Lower leg skin (tissue), 3 donors: Measurements from ENCODE around the gene CHD6.

Experiments
- POLR2A ChIP-seq, 2 donors: fragments of 450-650 bp; IDR thresholded peaks; one replicate each; pipeline ENCODE4 v1.6.1; 2016 to 2017; ENCODE audit warnings: antibody characterized with exemption in 2 of 2, mild to moderate bottlenecking in 1 of 2, moderate library complexity in 1 of 2
- TF ChIP-seq, protein P1 (sequence below), 3 donors: fragments of 450-650 bp; IDR thresholded peaks; one replicate each; pipeline ENCODE4 v1.5.1; 2016; ENCODE audit warnings: antibody characterized with exemption in 3 of 3, mild to moderate bottlenecking in 3 of 3, moderate library complexity in 2 of 3

DNA sequence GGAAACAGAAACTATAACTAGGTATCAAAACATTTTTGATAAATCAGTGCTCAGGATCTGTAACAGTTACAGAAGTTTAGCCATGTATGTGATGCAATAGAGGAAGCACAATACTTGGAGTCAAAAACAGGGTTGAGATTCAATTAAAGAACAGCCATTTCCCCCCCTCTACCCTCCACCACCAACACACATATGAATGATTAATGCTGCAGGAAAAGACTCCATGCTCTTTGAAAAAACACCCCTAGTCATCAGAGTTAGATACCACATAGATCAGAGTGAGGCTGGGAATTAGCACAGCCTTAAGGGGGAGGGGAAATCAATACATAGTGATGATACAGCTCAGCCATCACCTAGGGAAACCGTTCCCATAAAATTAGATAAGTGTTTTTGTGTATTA lies 142.7 kb downstream of the CHD6 start:
- TF ChIP-seq, protein P1, sequence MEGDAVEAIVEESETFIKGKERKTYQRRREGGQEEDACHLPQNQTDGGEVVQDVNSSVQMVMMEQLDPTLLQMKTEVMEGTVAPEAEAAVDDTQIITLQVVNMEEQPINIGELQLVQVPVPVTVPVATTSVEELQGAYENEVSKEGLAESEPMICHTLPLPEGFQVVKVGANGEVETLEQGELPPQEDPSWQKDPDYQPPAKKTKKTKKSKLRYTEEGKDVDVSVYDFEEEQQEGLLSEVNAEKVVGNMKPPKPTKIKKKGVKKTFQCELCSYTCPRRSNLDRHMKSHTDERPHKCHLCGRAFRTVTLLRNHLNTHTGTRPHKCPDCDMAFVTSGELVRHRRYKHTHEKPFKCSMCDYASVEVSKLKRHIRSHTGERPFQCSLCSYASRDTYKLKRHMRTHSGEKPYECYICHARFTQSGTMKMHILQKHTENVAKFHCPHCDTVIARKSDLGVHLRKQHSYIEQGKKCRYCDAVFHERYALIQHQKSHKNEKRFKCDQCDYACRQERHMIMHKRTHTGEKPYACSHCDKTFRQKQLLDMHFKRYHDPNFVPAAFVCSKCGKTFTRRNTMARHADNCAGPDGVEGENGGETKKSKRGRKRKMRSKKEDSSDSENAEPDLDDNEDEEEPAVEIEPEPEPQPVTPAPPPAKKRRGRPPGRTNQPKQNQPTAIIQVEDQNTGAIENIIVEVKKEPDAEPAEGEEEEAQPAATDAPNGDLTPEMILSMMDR (IDR thresholded peaks at IDR 0.05) = no peak
- no peak for TF ChIP-seq POLR2A (IDR thresholded peaks at IDR 0.05)
